ENCODE data around the gene GBGT1.

DNA sequence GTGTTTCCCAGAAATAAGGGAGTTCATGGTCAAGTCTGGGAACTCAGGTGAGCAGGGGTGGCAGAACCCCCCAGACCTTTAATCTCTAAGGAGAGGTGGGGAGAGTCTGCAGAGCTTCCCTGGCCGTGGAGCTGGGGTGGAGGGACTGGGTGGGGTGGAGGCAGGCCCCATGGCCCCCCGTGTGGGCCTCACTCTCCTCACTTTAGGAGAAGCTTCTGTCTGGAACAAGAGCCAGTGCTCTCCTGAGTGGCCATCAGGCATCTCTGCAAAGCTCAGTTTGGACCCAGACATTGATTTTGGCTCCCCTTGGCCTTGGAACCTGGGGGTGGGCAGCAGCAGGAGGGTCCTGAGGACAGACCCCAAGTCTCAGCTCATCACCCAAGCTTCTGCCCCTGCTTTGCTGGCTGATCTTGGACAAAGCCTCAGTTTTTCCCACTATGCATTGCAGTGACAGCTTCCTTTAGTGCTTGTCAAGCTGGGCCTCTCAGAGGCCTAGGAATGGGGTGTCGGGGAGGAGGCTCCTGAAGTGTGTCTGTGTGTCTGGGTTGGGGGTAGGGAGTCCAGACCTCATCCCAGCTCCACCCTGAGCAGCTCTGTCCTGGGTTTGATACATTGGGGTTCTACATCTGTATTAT is 3.5 kb upstream of the GBGT1 start:
- no peak for TF ChIP-seq EZH2 (IDR thresholded peaks at IDR 0.05)
- no peak for TF ChIP-seq POLR2AphosphoS5 (IDR thresholded peaks at IDR 0.05; ENCODE audit: borderline replicate concordance, low read depth, low read length)
